Omental fat pad (tissue), 4 donors: ENCODE data around the gene DOLPP1. TPM values are rescaled to one million over a fixed set of nuclear protein-coding genes. Genes with fewer than 3 reads are reported as not detected.

Experiments
- ATAC-seq: fragments of 150-250 bp; one replicate; pipeline ENCODE4 v1.9.1; 2016; ENCODE audit warnings: mild to moderate bottlenecking, moderate library complexity; ENCODE audit not compliant: low FRiP score
- DNase-seq: peaks from one replicate; pipeline ENCODE4 v3.0.0-alpha.2; 2019; ENCODE audit warnings: low spot score
- total RNA-seq, 4 donors: library from RNA; depleted of rRNA; stranded (reverse); fragments of >200 nt; gene quantifications; one replicate each; pipeline ENCODE4 v1.1.0, GENCODE V29; 2016
- TF ChIP-seq, protein P1 (sequence below), 3 donors: fragments of 450-650 bp; IDR thresholded peaks; one replicate each; pipeline ENCODE4 v1.5.1; 2016 to 2017; ENCODE audit warnings: antibody characterized with exemption in 3 of 3, mild to moderate bottlenecking in 3 of 3, moderate library complexity in 2 of 3

DOLPP1 gene
- total RNA-seq, 4 donors from 2014 or later = 4.8 to 7.2 (median 6.6) TPM

DNA sequence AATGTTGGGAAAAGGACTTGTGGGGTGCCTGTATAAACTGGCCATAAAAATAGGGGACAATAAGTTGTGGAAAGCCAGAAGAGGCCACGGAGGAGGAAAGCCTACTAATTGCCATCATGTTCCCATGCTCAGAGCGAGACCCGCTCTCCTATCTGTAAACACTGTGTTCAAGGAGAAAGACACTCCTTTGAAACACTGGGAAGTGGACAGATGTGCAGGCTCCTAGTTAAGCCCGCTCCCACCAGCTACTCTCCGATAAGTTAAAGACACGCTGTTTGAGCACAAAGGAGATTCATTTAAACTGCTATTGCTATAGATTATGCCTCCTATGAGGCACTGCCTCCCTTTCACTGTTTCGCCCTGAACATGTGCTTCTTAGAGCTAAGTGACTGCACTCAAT lies 20.4 kb downstream of the DOLPP1 start:
- no peak for DNase-seq
- ATAC-seq = no peak
- TF ChIP-seq, protein P1, sequence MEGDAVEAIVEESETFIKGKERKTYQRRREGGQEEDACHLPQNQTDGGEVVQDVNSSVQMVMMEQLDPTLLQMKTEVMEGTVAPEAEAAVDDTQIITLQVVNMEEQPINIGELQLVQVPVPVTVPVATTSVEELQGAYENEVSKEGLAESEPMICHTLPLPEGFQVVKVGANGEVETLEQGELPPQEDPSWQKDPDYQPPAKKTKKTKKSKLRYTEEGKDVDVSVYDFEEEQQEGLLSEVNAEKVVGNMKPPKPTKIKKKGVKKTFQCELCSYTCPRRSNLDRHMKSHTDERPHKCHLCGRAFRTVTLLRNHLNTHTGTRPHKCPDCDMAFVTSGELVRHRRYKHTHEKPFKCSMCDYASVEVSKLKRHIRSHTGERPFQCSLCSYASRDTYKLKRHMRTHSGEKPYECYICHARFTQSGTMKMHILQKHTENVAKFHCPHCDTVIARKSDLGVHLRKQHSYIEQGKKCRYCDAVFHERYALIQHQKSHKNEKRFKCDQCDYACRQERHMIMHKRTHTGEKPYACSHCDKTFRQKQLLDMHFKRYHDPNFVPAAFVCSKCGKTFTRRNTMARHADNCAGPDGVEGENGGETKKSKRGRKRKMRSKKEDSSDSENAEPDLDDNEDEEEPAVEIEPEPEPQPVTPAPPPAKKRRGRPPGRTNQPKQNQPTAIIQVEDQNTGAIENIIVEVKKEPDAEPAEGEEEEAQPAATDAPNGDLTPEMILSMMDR (IDR thresholded peaks at IDR 0.05) = no peak

DNA sequence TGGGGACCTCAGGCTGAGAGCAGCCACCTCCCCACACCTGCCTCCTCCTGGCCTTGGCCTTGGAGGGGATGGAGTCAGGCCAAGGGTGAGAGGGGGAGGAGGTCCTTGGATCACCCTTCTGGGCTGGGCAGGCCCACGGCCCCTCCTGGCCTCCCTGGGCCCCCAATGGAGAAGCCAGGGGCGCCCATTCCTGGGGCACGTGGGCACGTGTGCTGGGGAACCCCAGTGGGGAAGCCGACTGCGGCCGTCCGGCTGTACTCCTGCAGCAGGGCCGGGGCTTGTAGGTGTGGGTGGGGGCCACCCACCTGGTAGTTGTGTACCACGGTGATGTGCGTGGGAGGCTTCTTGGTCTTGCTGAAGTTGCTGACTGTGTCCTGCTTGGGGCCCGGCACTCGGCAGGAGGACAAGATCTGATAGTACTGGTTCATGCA lies 21.2 kb downstream of the DOLPP1 start:
- DNase-seq (no peak), ATAC-seq (no peak)
- TF ChIP-seq, protein P1 (IDR thresholded peaks at IDR 0.05) = no peak

DNA sequence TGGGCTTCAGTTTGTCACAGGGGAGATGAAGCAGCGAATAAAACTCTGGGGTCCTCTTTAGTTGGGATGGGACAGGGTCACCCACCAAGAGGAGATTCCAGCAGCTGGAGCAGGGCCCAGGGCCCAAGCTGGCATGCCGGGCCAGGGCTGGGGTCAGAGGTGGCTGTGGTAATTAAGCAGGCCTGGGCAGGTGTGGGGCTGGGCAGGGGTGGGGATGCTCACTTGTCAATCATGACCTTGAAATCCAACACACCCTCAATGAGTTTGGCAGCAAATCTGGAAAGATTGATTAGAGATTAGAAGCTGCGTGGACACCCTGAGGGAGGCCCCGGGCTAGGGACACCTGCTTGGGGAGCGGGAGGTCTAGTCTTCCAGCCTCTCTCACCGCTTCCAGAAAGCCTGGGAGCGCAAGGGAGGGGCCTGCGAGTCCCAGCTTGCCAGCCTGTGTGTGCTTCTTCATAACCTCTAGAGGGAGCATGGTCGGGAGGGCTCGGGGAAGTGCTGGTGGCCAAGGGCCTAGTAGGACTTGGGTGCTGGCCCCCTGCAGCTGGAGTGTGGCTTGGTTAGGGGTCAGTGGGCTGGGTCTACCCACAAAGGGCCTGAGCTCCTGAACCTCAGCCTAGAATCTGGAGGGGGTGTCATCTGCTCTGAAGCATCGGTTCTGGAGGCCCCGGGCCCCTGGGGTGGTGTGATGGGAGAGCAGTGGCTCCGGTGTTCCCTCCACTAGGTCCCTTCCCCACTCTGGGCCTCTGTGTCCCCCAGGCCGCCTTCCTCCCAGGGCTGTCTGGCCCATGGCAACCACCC lies 22.1 kb downstream of the DOLPP1 start:
- ATAC-seq (no peak), DNase-seq (no peak)
- TF ChIP-seq, protein P1 (IDR thresholded peaks at IDR 0.05) = no peak

DNA sequence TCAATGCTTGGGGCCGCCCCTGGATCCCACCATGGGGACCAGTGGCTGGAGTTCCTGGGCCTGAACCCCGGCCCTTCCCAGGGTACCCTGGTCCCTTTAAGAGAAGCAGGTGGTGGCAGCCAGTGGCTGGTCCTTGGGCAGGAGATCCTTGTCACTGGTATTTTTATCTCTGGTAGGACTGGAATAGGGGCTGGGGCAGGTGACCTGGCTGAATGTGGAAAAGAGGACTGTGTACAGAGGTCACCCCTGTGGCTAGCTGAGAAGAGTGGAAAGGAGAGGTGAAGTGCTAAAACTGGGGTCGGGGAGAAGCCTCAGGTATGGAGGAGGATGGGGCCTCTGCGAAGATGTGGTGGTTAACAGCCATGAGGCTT lies 22.7 kb downstream of the DOLPP1 start:
- ATAC-seq = no peak

DNA sequence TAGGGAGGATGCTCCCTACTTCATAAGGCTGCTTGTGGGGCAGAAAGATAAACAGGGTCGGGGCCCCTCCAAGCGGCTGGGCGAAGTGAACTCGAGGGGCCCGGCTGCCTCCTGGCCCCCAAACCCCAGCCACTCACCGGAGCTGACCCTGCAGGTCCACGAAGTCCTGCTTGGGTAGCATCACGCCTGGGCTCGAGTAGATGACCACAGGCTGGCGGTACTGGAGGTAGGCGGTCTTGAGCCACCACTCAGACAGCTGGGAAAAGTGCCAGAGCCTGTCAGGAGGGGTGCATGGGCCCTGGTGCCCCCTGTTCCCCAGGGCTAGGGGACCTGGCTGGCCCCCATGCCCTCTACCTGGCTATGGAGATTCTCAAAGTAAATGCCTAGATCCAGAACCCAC lies 23.1 kb downstream of the DOLPP1 start:
- ATAC-seq (no peak), DNase-seq (no peak)
- TF ChIP-seq, protein P1 (IDR thresholded peaks at IDR 0.05) = no peak

More for the DNA sequence above, 22.7 kb downstream of the DOLPP1 start:
- DNase-seq = no peak
- TF ChIP-seq, protein P1 (IDR thresholded peaks at IDR 0.05) = no peak

DNA sequence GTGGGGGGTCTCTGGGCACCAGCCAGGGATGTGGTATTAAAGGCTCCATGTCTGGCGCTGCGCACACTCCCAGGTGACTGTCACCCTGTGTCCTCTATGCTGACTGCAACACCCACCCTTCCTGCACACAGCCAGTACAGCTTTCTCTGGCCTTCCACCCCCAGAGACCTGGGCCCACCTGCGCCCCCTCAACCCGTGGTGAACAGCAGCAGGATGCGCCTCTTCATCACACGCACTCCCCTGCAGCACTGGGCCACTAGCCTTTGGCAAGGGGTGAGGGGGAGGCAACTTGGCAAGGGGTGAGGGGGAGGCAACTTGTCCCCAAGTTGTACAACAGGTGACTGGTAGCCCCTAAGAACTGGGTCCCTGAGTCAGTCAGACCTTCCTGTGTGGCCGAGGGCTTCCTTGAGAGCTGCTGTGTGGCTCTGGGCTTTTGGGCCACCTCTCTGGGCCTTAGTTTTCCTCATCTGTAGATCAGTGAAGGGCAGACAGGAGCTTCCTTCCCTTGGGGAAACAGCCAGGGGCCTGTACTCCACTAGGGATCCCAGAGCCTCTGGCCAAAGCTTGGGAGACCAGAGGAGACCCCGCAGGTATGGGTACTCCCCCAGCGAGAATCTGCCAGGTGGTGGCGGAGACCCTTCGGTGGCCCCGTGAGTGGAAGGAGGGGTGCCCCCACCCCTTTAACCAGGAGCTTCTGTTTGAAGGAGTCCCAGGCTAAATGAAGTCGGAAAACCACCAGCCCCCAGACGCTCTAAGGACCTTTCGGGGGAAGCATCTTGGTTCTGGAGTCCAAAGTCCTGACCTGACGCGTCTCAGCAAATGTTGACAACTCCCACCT lies 25.2 kb downstream of the DOLPP1 start:
- no peak for DNase-seq
- ATAC-seq = no peak
- TF ChIP-seq, protein P1 (IDR thresholded peaks at IDR 0.05) = no peak
